H7 (cell line): ENCODE data around the gene PLCB3. TPM values are rescaled to one million over a fixed set of nuclear protein-coding genes. Genes with fewer than 3 reads are reported as not detected.

Experiments
- DNase-seq: peaks from one replicate; pipeline ENCODE4 v3.0.0; 2012
- H3K27me3 ChIP-seq: 2 replicates; pipeline ENCODE4 v1.6.0; 2011; ENCODE audit warnings: mild to moderate bottlenecking, low read length; ENCODE audit not compliant: control insufficient read depth, insufficient read depth
- H3K36me3 ChIP-seq: replicated peaks from 2 replicates; pipeline ENCODE4 v1.5.1; 2011; ENCODE audit warnings: low read length; ENCODE audit not compliant: control insufficient read depth, insufficient read depth
- H3K4me3 ChIP-seq: 2 replicates; pipeline ENCODE4 v1.5.1; 2011; ENCODE audit warnings: low read depth, mild to moderate bottlenecking, control low read depth, low read length, moderate library complexity; ENCODE audit not compliant: insufficient read depth
- total RNA-seq: library from RNA; depleted of rRNA; stranded (reverse); fragments of >200 nt; shearing (Covaris generic); gene quantifications from 2 replicates; pipeline ENCODE4 v1.2.3, GENCODE V29; 2014

PLCB3 gene
- total RNA-seq, 1 experiment from 2014 or later, result 87.0 TPM

GRCh38 chr11:64256300-64256699 lies 5.0 kb downstream of the PLCB3 start:
- Histone ChIP-seq H3K36me3 (peaks cover 23% of the 10 kb centered on the region), H3K4me3 (no peak overlapping the region), H3K27me3 (no peaks in the 10 kb centered on the region)
- no peak for DNase-seq

- Histone ChIP-seq H3K27me3 (no peaks in the 10 kb centered on the region), H3K4me3 (no peak overlapping the region), H3K36me3 (peaks cover 31% of the 10 kb centered on the region)
- DNase-seq, result no peak
Observed at GRCh38 chr11:64258356-64258755, 7.0 kb downstream of the PLCB3 start.

GRCh38 chr11:64258946-64259532 lies 7.7 kb downstream of the PLCB3 start:
- DNase-seq, result no peak
- no peak overlapping the region for H3K4me3 ChIP-seq
- no peaks in the 10 kb centered on the region for H3K27me3 ChIP-seq
- H3K36me3 ChIP-seq, result peaks cover 32% of the 10 kb centered on the region

- DNase-seq, result no peak
- no peaks in the 10 kb centered on the region for H3K27me3 ChIP-seq
- peaks cover 33% of the 10 kb centered on the region for H3K36me3 ChIP-seq
- H3K4me3 ChIP-seq, result no peak overlapping the region
Observed at GRCh38 chr11:64259533-64260067, 8.3 kb downstream of the PLCB3 start.

GRCh38 chr11:64260147-64260708 lies 8.9 kb downstream of the PLCB3 start:
- Histone ChIP-seq H3K36me3 (peaks cover 35% of the 10 kb centered on the region), H3K4me3 (no peak overlapping the region), H3K27me3 (no peaks in the 10 kb centered on the region)
- DNase-seq, result no peak

GRCh38 chr11:64261556-64262080 lies 10.3 kb downstream of the PLCB3 start:
- DNase-seq, result no peak
- no peak overlapping the region for H3K4me3 ChIP-seq
- no peaks in the 10 kb centered on the region for H3K27me3 ChIP-seq
- peaks cover 35% of the 10 kb centered on the region for H3K36me3 ChIP-seq

GRCh38 chr11:64262271-64263002 lies 11.1 kb downstream of the PLCB3 start:
- DNase-seq, result no peak
- Histone ChIP-seq H3K36me3 (peaks cover 34% of the 10 kb centered on the region), H3K4me3 (no peak overlapping the region), H3K27me3 (no peaks in the 10 kb centered on the region)

- Histone ChIP-seq H3K4me3 (no peak overlapping the region), H3K27me3 (no peaks in the 10 kb centered on the region), H3K36me3 (peaks cover 32% of the 10 kb centered on the region)
- peak; percentile 80 for DNase-seq
Observed at GRCh38 chr11:64263021-64263946, 12.0 kb downstream of the PLCB3 start.

- Histone ChIP-seq H3K27me3 (no peaks in the 10 kb centered on the region), H3K4me3 (no peak overlapping the region), H3K36me3 (peaks cover 29% of the 10 kb centered on the region)
- no peak for DNase-seq
Observed at GRCh38 chr11:64263947-64264317, 12.6 kb downstream of the PLCB3 start.

- H3K4me3 ChIP-seq, result no peak overlapping the region
- no peaks in the 10 kb centered on the region for H3K27me3 ChIP-seq
- no peak for DNase-seq
- peaks cover 27% of the 10 kb centered on the region for H3K36me3 ChIP-seq
Observed at GRCh38 chr11:64264371-64264852, 13.1 kb downstream of the PLCB3 start.

GRCh38 chr11:64265176-64266160 lies 14.1 kb downstream of the PLCB3 start:
- no peak for DNase-seq
- Histone ChIP-seq H3K36me3 (peaks cover 23% of the 10 kb centered on the region), H3K4me3 (no peak overlapping the region), H3K27me3 (no peaks in the 10 kb centered on the region)

- H3K27me3 ChIP-seq, result no peaks in the 10 kb centered on the region
- no peak for DNase-seq
- no peak overlapping the region for H3K4me3 ChIP-seq
- peaks cover 21% of the 10 kb centered on the region for H3K36me3 ChIP-seq
Observed at GRCh38 chr11:64266339-64266738, 15.0 kb downstream of the PLCB3 start.

- DNase-seq, result no peak
- Histone ChIP-seq H3K36me3 (peaks cover 15% of the 10 kb centered on the region), H3K4me3 (no peak overlapping the region), H3K27me3 (no peaks in the 10 kb centered on the region)
Observed at GRCh38 chr11:64267207-64267945, 16.0 kb downstream of the PLCB3 start.
